Bronchial epithelial cell (primary cell): Measurements from ENCODE around the gene TDRD7. TPM values are rescaled to one million over a fixed set of nuclear protein-coding genes. Genes with fewer than 3 reads are reported as not detected.

Source experiments
- DNase-seq: peaks from one replicate; pipeline ENCODE4 v3.0.0-alpha.2; 2010; ENCODE audit warnings: low read depth
- FAIRE-seq: peaks from 2 replicates; lab custom pipeline; 2011; peaks lifted over from hg19 to GRCh38; lab: Jason Lieb, UNC
- H3K27me3 ChIP-seq: 2 replicates; pipeline ENCODE4 v1.5.1; 2011; ENCODE audit warnings: low read length; ENCODE audit not compliant: control insufficient read depth, insufficient read depth
- H3K36me3 ChIP-seq: 2 replicates; pipeline ENCODE4 v1.5.1; 2011; ENCODE audit warnings: low read length; ENCODE audit not compliant: control insufficient read depth, insufficient read depth
- H3K4me3 ChIP-seq: 2 replicates; pipeline ENCODE4 v1.5.1; 2011; ENCODE audit warnings: mild to moderate bottlenecking, low read depth, low read length, control low read depth
- CTCF ChIP-seq: IDR thresholded peaks from 2 replicates; pipeline ENCODE4 v1.5.1; 2011; ENCODE audit warnings: mild to moderate bottlenecking, moderate library complexity, low read length, control low read depth, inconsistent platforms; ENCODE audit not compliant: insufficient read depth, severe bottlenecking
- total RNA-seq: library from RNA; depleted of rRNA; stranded (reverse); fragments of >200 nt; gene quantifications from 2 replicates; pipeline ENCODE4 v1.2.1, GENCODE V29; 2014

Gene TDRD7
- total RNA-seq, 1 donor from 2014 or later = 1.8 TPM

- no peak for TF ChIP-seq CTCF
- Histone ChIP-seq H3K36me3 (no peaks in the 10 kb centered on the region), H3K4me3 (no peak overlapping the region), H3K27me3 (peaks cover 44% of the 10 kb centered on the region)
- no peak for FAIRE-seq
- no peak for DNase-seq
Observed at GRCh38 chr9:97503862-97504210, 91.9 kb downstream of the TDRD7 start.

DNA sequence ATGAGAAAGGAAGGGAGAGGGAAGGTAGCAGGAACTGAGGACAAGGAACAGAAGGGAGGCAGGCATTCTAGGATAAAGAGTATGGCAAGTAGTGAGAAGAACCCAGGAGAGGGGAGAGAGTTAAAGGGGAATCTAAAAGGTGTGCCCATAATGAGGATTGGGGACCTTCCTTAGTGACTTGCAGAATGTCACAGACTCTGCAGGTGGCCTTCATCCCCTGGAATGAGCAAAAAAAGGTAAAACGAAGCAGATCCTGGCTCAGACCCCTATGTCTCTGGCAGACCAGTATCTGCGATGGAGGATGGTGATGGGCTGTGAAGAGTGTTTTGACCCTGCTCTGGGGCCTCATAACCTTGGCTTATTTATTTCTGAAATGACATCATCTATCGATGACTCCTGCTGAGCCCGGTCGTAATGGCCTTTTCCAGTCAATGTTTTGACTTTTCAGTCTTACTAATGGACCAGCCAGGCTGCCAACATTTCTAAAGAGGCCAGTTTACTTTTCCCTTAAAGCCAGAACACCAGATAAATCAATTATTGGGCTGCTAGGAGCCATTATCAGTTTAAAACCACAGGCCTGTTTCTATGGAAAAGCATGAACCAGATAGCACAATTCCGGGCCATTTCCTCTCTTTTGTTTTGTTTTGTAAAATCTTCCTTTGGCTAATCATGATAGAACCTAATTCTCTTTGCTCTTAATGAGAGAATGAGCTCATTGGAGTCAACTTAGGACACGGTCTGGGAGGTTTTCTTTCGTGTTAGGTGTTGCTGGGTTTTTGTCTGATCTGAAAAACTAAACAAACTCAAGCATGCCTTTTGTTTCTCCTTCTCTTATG, 92.7 kb downstream of the TDRD7 start:
- no peak for FAIRE-seq
- no peak for TF ChIP-seq CTCF
- Histone ChIP-seq H3K36me3 (no peaks in the 10 kb centered on the region), H3K4me3 (no peak overlapping the region), H3K27me3 (peaks cover 44% of the 10 kb centered on the region)
- no peak for DNase-seq

DNA sequence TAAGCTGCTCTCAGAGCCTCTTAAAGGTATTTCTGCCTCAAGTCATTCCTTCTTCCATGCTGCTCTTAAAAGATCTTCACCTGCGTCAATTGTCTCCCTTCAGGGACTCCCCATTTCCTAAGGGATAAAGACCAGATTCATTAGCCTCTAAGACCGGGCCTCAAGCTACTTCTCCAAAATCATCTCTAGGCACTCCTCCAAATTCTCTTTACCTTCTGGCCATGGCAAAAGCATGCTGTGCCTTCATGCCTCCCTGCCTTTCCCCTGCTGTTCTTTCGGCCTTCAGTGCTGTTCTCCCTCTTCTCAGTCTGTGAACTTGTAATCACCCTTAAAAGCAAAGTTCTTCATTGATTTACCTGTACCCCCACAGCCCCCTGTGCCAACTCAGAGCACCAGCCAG, 93.9 kb downstream of the TDRD7 start:
- TF ChIP-seq CTCF = no peak
- peaks cover 42% of the 10 kb centered on the region for H3K27me3 ChIP-seq
- FAIRE-seq = no peak

DNA sequence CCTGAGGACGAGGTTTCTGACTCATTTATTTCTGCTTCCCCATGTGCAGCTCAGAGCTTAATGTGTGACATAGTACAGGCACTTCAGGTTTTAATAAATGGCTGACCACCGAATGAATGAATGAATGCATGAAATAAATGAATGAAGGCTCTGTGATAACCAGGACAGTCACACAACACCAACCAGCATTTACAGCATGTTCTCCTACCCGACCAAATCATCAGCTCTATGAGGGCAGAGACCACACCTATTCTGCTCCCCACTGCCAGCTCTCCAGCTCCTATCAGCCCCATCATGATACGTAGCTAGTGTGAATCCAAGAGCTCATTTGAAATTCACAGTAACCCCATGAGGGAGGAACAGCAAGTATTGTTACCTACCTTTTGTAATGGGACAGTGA, 94.4 kb downstream of the TDRD7 start:
- no peak for DNase-seq
- Histone ChIP-seq H3K27me3 (peaks cover 38% of the 10 kb centered on the region), H3K4me3 (no peak overlapping the region), H3K36me3 (no peaks in the 10 kb centered on the region)
- no peak for TF ChIP-seq CTCF
- FAIRE-seq = no peak

More for the DNA sequence above, 93.9 kb downstream of the TDRD7 start:
- DNase-seq = no peak
- H3K36me3 ChIP-seq = no peaks in the 10 kb centered on the region
- no peak overlapping the region for H3K4me3 ChIP-seq

- no peak overlapping the region for H3K4me3 ChIP-seq
- no peak for FAIRE-seq
- peaks cover 37% of the 10 kb centered on the region for H3K27me3 ChIP-seq
- TF ChIP-seq CTCF = no peak
- H3K36me3 ChIP-seq = no peaks in the 10 kb centered on the region
- DNase-seq = no peak
Observed at GRCh38 chr9:97506787-97507186, 94.9 kb downstream of the TDRD7 start.

- FAIRE-seq (no peak), DNase-seq (no peak)
- no peak for TF ChIP-seq CTCF
- H3K4me3 ChIP-seq = no peak overlapping the region
- no peaks in the 10 kb centered on the region for H3K36me3 ChIP-seq
- peaks cover 31% of the 10 kb centered on the region for H3K27me3 ChIP-seq
Observed at GRCh38 chr9:97507428-97507984, 95.6 kb downstream of the TDRD7 start.
